Hypothalamus (tissue), 51 donors: ENCODE data around the gene GOLGA3.
"Not testable (repeated sequence)": the region's sequence is repeated elsewhere in the genome, so short reads cannot be mapped to it uniquely, and the experiment has no call there.

Experiments
- DNase-seq, 51 donors: peaks; one replicate each; lab custom pipeline; 2025; lab: John Stamatoyannopoulos, UW

The GOLGA3 gene

DNA sequence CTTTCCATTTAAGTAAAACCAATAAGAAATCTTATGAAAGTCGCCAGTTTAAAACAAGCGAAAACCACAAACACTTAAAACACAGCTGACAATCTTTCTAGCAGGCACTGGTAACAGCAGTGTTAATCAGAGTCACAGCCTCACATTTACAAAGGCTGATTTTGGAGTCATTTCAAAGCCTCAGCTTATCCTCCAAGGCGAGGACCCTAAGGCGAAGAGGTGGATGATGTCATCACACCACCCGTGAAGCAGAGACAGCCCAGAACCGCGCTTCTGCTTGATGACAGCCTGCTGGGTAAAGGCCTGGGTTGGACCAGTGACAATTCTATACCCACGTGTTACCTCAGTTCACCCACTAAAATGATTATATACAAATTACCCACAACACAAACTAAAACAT is 10.1 kb downstream of the GOLGA3 start:
- no peak for DNase-seq

DNA sequence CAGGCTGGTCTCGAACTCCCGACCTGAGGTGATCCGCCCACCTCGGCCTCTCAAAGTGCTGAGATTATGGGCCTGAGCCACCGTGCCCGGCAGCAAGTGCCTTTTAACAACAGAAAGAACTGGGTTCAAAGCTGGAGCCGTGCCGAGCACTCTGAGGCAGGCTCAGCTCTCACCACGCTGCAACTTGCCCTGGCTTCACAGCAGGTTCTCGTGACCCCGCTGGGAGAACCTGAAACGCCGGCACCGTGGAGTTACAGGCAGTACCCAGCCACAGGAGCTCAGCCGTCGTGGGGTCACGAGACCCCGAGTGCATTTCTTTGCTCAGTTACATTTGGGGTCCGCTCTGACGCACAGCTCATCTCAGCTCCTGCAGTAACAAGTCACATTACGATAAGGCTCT is 14.4 kb downstream of the GOLGA3 start:
- no peak for DNase-seq

DNA sequence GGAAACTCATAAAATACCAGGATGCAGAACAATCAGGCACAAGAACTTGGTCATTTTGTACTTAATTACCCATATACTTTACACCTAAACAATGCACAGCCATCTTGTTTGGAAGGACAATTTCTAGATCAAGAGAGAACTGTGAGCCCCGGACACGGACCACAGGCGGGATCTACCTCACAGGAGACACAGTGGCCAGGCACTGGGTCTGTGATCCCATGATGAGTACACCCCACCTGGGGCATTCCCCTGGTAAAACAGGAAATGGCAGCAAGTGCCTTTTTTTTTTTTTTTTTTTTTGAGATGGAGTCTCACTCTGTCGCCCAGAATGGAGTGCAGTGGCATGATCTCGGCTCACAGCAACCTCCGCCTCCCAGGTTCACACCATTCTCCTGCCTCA is 15.2 kb downstream of the GOLGA3 start:
- no peak for DNase-seq

DNA sequence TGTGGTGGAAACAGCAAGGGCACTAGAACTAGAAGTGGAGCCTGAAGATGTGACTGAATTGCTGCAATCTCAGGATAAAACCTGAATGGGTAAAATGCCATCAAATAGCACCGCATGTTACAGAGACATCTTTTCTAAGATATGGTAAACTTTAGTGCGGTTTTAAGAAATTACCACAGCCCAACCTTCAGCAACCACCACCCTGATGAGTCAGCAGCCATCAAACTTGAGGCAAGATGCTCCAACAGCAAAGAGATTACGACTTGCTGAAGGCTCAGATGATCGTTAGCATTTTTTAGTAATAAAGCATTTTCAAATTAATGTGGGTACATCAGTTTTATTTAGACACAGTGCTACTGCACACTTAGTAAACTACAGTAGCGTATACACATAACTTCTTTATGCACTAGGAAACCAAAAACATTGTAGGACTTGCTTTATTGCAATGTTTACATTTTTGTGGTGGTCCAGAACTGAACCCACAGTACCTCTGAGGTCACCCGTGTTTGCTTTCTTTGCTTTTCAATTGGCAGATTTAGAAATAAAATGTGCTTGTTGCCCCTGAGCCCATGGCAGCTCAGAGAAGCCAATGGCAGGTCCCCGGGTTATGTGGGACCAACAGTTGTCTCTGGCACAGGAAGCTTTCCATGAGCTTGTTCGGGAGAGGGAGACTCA is 15.9 kb downstream of the GOLGA3 start:
- no peak for DNase-seq

DNA sequence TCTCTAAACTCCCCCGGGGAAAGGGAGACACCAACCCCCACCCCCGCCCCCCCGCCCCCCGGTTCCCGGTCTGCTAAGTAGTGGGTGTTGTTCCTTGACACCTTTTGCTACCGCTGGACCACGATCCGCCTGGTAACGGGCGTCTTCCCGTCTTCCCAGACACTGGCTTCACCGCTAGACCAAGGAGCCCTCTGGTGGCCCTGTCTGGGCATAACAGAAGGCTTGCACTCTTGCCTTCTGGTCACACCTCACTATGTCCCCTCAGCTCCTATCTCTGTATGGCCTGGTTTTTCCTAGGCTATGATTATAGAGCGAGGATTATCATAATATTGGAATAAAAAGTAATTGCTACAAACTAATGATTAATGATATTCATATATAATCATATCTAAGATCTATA is 19.3 kb downstream of the GOLGA3 start:
- DNase-seq, result peak in 2 of 51 donors; percentile 28 to 35

DNA sequence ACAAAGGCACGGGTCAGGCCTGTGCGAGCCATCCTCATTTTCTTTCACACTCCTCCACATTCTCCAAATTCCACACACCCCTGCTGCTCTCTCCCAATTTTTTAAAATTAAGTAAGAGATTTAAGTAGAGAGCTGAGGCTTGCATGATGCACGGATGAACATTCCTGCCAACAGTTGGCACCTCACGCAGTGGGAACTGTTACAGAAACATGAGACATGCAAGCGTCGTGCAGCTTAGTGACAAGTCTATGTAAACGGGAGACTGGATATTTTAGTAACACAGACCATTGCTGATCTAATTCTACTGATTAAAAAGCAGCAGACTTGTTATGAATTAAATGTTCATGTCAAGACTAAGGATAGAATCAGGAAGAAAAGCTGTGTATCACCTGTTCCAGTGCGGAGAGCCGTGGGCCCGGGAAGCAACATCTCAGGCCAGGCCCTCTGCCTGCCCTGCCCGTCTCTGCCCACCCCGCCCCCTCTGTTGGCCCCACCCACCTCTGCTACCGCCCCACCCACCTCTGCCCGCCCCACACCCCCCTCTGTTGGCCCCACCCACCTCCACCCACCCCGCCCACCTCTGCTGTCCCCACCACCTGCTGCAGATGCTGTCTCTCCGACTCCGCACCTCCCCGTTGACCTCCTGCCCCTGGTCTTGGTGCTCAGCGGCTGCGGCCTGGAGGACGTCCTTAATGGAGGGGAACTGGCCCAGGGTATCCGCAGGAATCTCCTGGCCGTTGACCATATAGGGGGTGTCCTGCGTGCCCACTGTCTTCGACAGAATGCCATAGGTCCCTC is 21.2 kb downstream of the GOLGA3 start:
- peak in 1 of 51 donors; percentile 43 for DNase-seq

DNA sequence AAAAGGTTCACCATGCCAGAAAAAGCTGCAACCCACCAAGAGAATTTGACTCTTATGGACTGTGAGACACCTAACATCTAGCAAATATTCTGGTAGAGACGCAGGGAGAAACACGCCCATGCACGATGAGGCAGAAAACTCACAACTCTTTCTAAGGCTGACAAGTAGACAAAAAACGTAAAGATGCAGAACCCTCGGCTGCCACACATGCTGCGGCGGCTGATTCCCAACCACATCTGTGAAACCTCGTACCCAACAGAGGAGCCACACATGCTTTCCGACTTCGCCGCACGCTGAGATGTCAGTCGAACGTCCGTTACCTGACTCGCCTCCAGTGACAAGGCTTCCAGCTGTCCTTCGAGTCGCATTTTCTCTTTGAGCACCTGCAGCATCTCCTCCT is 21.8 kb downstream of the GOLGA3 start:
- peak in 3 of 51 donors; percentile 39 to 58 (median 51) for DNase-seq

DNA sequence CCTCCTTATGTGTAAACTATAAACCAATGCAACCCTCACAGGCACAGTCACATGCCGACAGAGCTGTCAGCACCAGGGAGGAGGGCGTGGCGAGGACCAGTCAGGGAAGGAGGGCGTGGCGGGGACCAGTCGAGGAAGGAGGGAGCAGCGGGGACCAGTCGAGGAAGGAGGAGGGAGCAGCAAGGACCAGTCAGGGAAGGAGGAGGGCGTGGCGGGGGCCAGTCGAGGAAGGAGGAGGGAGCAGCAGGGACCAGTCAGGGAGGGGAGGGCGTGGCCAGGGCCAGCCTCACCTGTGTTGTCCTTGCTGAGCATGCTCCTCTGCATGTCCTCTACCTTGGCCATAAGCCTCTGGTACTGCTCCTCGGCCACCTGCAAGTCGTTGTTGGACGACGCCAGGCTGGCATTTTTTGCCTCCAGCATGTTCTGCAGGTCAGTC is 24.2 kb downstream of the GOLGA3 start:
- DNase-seq, result no peak

DNA sequence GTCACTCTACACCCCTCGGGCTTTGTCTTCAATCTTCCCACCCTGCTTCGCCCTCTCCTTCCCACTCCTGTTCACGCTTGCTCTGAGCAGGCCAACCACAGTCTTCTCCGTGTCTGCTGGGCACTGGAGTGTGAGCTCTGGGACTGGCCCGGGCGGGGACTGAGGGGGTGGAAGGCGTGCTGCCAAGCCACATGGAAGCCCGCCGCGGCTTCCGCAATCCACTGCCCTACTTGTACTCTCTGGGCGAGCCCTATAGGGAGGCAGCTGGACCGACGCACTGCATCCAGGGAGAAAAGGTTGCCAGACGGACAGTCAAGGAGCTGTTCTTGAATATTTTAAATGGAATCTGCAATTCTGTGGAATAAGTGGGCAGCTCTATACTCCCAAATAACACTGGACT is 24.8 kb downstream of the GOLGA3 start:
- DNase-seq, result no peak

DNA sequence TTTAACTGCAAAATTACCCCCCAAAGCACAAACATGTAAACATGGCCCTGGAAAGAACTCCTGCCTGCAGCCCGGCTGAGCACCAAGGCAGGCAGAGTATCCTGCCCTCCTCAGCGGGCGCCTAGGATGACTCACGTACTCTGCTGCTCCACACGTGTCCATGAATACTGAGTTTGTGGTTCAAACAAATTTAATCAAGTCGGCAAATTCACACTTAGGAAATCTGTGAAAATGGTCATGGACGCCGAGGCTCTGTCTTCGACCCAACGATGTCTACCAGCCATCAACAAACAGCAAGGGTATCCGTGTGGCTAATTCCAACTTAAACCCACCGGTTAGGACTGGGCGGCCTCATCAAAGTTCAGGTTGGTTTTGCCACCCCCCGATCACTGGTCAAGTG is 25.5 kb downstream of the GOLGA3 start:
- DNase-seq, result no peak

DNA sequence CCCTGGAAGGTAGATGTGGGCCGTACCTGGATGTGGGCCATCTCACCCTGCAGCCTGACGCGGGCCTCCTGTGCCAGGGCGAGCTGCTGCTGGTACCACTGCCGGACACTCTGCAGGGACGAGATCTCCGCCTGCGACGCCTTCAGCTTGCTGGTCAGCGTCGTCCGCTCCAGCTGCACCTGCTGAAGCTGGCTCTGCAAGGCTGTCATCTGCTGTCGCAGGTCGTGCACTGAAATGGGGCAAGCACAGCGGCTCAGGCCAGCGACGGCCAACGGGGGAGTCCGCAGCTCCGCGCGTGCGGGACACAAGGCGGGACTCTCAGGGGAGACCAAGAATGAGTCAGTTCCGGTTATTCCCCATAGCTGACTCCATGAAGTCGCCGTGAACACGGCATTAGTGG is 26.9 kb downstream of the GOLGA3 start:
- no peak for DNase-seq

DNA sequence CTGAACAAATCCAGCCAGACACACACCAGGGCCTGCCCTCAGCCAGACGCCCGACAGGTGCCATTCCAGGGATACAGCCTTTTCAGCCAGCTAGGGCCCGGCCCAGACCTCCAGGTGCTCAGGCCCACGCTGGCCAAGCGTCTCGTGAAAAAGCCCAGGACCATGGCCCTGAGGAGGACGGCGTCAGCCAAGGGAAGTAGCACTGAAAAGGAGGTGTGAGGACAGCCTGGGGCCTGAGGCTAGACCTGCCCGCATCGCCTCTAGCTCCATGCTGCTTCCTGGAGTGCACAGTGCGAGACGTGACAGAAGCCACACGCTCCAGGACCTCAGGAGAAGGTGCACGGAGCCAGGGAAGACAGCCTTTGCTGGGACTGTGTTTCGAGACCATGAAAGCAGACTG is 29.8 kb downstream of the GOLGA3 start:
- DNase-seq, result no peak

DNA sequence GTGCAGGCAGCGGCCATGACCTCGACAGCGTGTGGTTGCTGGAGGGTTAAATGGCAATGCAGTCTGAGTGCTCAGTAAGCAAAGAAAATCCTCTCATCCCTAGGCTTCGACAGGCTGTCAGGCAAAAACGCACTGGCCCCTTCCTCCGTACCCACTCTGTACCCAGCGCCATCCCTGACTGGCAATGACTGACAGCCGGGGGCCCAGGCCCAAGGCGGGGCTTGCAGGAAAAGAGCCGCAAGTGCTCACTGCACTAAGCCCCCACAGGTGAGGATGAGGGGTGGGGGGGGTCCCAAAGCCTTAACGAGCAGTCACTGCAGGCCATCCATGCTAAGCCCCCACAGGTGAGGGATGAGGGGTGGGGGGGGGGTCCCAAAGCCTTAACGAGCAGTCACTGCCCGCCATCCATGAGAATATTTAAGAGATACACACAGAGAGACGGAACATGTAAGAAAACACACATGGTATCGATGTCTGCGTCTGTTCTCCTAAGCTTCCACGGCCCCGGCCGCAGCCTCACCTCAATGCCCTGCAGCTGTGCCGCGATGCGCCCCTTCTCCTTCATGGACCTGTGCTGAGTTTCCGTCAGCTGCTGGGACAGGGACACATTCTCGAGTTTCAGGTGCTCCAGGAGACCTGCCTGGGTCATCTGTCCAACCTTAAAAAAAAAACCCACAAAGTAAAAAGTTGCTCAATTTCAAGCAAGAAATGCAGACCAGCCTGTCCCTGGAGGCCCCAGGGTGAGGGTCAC is 30.7 kb downstream of the GOLGA3 start:
- DNase-seq, result no peak

DNA sequence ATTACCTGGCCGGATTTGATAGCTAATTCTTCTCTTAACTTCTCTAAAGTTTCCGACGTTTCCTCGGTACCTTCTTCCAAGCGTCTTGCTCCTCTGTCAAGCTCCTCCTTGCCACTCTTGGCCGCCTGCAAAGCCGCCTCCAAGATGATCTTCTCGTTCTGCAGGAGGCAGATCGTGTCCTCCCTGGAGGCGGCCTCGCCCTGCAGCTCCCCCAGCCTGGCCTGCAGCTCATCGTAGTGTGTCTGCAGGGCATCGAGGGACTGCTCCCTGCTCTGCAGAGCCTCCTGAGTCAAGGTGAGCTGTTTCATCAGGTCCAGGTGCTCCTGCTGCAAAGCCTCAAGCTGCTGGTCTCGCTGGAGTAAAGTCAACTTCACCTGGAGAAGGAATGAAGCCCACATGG is 32.8 kb downstream of the GOLGA3 start:
- DNase-seq, result no peak

DNA sequence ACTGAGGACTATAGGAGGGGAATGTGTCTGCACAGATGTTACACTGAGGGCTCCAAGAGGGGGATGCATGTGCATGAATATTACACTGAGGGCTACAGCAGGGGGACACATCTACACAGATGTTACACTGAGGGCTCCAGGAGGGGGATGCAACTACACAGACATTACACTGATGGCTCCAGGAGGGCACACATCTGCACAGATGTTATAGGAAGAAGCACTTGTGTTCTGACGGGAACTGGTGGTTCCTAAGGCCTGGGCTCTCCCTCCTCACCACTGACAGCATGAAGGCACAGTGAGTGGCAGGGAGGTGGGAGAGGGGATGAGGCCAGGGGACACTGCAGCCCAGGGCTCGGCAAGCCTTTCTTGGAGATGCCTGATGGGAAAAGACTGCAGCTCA is 36.7 kb downstream of the GOLGA3 start:
- not testable (repeated sequence) for DNase-seq

DNA sequence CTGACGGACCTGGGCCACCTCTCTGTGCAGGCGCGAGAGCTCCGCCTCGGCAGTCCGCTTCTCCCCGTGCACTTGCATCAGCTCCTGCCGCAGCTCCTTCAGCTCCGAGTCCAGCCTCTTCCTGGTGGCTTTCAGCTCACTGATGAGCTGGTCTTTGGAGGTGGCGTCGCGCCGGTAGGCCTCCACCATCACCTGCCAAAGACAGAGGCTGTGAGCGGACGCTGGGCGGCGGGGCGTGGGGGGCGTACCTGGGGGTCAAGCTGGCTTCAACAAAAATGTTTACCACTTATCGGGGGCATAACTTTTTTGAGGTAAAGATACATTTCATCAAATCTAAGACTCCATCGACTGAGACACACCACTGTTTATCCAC is 39.6 kb downstream of the GOLGA3 start:
- DNase-seq, result no peak

DNA sequence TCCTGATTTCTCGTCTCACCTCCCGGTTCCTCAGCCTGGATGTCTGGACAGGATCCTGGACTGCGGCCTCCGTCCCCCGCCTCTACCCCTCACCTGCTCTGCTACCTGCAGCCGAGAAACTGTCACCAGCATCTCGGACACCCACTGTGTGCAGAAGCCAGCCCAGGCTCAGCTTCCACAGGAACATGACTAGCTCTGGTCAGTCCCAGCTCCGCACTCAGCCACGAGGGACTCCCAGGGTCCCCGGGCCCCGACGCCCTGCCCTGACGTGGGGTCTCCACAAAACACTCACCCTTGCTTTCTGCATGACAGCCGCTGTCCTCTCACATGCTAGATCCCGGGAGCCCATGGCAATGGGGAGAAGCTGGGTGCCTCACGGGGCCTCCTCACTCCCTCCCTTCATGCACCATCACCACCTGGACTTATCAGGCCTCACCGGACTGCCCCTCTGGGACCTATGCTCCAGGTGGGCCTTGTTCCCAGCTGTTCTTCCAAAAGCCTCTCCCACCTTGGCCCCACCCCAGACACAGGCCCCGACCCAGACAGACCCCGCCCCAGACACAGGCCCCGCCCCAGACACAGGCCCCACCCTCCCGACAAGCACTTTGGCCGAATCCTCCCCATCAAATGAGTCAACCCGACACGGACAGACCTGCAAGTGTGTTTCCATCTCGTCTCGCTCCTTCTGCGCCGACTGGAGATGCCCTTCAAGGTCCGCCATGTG is 40.1 kb downstream of the GOLGA3 start:
- DNase-seq, result no peak

DNA sequence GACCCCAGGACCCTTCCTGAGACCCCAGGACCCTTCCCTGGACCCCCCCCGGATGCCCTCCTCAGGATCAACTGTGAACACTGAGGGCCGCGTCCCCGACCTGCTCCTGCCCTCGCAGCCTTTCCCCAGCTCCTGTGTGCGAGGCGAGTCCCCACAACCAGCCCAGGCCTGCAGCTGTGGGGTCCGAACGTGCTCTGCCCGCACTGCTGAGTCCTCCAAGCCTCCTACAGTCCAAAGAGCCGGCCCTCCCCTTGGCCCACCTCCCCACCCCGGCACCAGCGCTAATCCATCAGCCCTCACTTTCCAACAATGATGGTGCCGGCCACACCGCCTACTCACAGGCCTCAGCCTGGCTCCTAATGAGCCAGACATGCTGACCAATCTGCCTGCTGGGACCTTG is 40.8 kb downstream of the GOLGA3 start:
- no peak for DNase-seq

DNA sequence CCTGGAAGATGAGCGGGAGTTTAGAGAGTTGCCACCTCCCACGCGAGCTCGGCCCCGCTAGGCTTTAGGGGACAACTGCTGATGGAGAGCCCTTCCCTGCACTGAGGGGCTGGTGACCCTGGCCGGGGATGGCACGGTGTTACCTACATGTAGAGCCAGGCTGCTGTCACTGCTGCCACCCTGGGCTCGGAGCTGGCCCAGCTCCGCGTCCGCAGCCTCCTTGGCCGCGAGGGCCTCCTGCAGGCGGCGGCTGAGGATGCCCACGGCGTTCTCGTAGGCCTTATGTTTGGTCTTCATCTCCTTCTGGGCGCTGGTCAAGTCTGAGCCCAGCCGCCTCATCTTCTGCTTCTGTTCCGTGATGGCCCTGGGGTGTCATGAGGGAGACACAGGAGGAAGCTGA is 42.5 kb downstream of the GOLGA3 start:
- no peak for DNase-seq

DNA sequence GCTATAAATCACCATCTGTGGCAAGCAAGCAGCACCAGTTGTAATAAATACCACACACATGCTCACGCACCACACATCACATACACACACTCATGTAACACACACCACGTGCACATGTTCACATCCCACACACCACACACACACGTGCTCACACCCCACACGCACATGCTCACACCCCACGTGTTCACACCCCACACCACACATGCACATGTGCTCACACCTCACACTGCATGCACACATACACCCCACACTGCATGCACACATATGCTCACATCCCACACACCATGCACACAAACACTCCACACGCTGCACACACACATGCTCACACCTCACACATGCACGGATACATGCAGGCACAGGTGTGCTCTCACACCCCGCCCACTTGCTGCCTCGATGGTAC is 44.1 kb downstream of the GOLGA3 start:
- no peak for DNase-seq

DNA sequence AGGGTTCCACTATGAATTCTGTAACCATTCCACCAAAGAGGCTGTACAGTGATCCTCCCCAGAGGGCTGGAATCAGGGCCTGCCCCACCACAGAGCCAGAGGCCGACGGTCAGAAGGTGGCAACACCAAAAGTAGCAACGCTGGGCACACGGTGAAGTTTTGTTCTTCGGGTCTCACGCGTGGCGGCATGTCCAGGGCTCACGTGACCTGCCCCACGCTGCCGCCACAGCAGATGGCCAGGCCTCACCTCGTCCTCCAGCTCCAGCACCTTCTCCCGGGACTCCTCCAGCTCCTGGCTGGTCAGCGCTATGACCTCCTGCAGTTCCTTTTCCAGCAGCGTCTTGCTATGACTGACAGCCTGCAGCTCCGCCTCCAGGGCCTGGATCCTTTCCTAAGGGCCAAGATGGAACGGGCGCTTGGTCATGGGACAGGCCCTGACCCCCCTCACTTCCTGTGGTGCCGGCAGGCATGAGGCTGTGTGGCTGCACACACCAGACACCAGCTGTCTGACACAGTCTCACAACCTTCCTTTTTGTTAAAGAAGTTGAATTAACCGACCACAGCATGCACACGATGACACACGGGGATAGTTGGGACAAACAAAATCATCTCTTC is 44.6 kb downstream of the GOLGA3 start:
- DNase-seq, result peak in 24 of 51 donors; percentile 15 to 57 (median 33)
